K562 (cell line): ENCODE results near the gene DHRS2.

Source experiments
- FOXM1 ChIP-seq, 2 experiments: fragments of 450-650 bp in 1 of 2; sonication (generic) in 1 of 2; formaldehyde crosslinking in 1 of 2; IDR thresholded peaks; 2 replicates each; pipeline versions ENCODE4 v1.6.1 to v1.9.0; 2017 to 2022; ENCODE audit warnings: low read depth in 2 of 2, mild to moderate bottlenecking in 2 of 2, missing genetic modification reagents in 1 of 2, moderate library complexity in 1 of 2
- ZBTB9 ChIP-seq: fragments of 450-650 bp; formaldehyde crosslinking; IDR thresholded peaks from 2 replicates; pipeline ENCODE4 v1.4.0; 2020; ENCODE audit warnings: mild to moderate bottlenecking, moderate library complexity

GRCh38 chr14:23681337-23681736 lies 45.2 kb downstream of the DHRS2 start:
- no peak for TF ChIP-seq ZBTB9 (CRISPR knock-in tag)
- no peak for TF ChIP-seq FOXM1 (IDR thresholded peaks at IDR 0.05; ENCODE audit: low read depth)
- TF ChIP-seq FOXM1 (CRISPR knock-in tag; IDR thresholded peaks at IDR 0.05; ENCODE audit: low read depth), result no peak
